Measurements from ENCODE around the gene KCNH2.
"Not testable (repeated sequence)": the region's sequence is repeated elsewhere in the genome, so short reads cannot be mapped to it uniquely, and the experiment has no call there.

Gene KCNH2

GRCh38 chr7:151012911-151013347 is 34.8 kb upstream of the KCNH2 start:
- DNase-seq (ENCODE audit: low read depth in 3 of 3): no peak

GRCh38 chr7:151012031-151012692 is 34.0 kb upstream of the KCNH2 start:
- DNase-seq (ENCODE audit: low read depth in 3 of 3): no peak

- DNase-seq (ENCODE audit: low read depth in 3 of 3): not testable (repeated sequence)
These were observed 33.5 kb upstream of the KCNH2 start for GRCh38 chr7:151011616-151012015.

GRCh38 chr7:151011097-151011409 is 32.9 kb upstream of the KCNH2 start:
- DNase-seq (ENCODE audit: low read depth in 3 of 3): no peak

GRCh38 chr7:151010307-151011096 is 32.4 kb upstream of the KCNH2 start:
- peak in 1 of 3 experiments; percentile 42 for DNase-seq (ENCODE audit: low read depth in 3 of 3)

GRCh38 chr7:151010037-151010306 is 31.9 kb upstream of the KCNH2 start:
- no peak for DNase-seq (ENCODE audit: low read depth in 3 of 3)

- DNase-seq (ENCODE audit: low read depth in 3 of 3): no peak
These were observed 31.4 kb upstream of the KCNH2 start for GRCh38 chr7:151009327-151010036.

GRCh38 chr7:151008511-151009323 is 30.6 kb upstream of the KCNH2 start:
- DNase-seq (ENCODE audit: low read depth in 3 of 3): peak; percentile 54 to 85 (median 74)

GRCh38 chr7:151008143-151008510 is 30.0 kb upstream of the KCNH2 start:
- no peak for DNase-seq (ENCODE audit: low read depth in 3 of 3)

GRCh38 chr7:151007469-151007898 is 29.4 kb upstream of the KCNH2 start:
- no peak for DNase-seq (ENCODE audit: low read depth in 3 of 3)

- DNase-seq (ENCODE audit: low read depth in 3 of 3): no peak
These were observed 28.6 kb upstream of the KCNH2 start for GRCh38 chr7:151006590-151007300.

GRCh38 chr7:151005566-151005965 is 27.4 kb upstream of the KCNH2 start:
- no peak for DNase-seq (ENCODE audit: low read depth in 3 of 3)

- no peak for DNase-seq (ENCODE audit: low read depth in 3 of 3)
These were observed 25.5 kb upstream of the KCNH2 start for GRCh38 chr7:151003572-151003971.

- DNase-seq (ENCODE audit: low read depth in 3 of 3): no peak
These were observed 23.4 kb upstream of the KCNH2 start for GRCh38 chr7:151001546-151001945.

- no peak for DNase-seq (ENCODE audit: low read depth in 3 of 3)
These were observed 22.9 kb upstream of the KCNH2 start for GRCh38 chr7:151000897-151001495.

- DNase-seq (ENCODE audit: low read depth in 3 of 3): no peak
These were observed 21.5 kb upstream of the KCNH2 start for GRCh38 chr7:150999497-151000230.

- DNase-seq (ENCODE audit: low read depth in 3 of 3): no peak
These were observed 20.9 kb upstream of the KCNH2 start for GRCh38 chr7:150999001-150999400.

- DNase-seq (ENCODE audit: low read depth in 3 of 3): no peak
These were observed 20.2 kb upstream of the KCNH2 start for GRCh38 chr7:150998341-150998740.

- DNase-seq (ENCODE audit: low read depth in 3 of 3): no peak
These were observed 19.7 kb upstream of the KCNH2 start for GRCh38 chr7:150997817-150998216.

GRCh38 chr7:150997075-150997511 is 19.0 kb upstream of the KCNH2 start:
- no peak for DNase-seq (ENCODE audit: low read depth in 3 of 3)

All from stimulated activated CD4-positive, alpha-beta T cell treated with anti-CD3 and anti-CD28 coated beads, TNF-alpha, amount 100 ng/mL, for 24 hours (primary cell).